ENCODE measurements around the gene AP1S3. TPM values are rescaled to one million over a fixed set of nuclear protein-coding genes. Genes with fewer than 3 reads are reported as not detected.

AP1S3 gene
- total and polyA plus RNA-seq, 7 donors: 0.05 to 0.69 (median 0.10) TPM; not detected in 2

DNA sequence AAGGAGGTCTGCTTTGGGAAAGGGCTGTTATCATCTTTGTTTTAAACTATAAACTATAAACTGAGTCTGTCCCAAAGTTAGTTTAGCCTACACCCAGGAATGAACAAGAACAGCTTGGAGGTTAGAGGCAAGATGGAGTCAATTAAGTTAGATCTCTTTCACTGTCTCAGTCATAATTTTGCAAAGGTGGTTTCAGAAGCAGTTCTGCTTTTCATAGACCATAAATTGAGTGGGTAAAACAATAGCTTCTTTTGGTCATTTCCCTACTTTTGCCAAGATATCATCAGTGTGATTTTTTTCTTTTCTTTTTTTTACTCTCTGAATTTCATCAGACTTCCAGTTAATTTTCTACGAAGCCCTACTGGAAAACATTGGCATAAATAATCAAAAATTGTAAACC lies 117.0 kb downstream of the AP1S3 start:
- no peak for ATAC-seq
- WGBS, 3 donors: 46 to 61% (median 58%) methylated on average over 1 of the region's 1 CpG
- intact Hi-C loops (cut with DNase I): no loop called here

DNA sequence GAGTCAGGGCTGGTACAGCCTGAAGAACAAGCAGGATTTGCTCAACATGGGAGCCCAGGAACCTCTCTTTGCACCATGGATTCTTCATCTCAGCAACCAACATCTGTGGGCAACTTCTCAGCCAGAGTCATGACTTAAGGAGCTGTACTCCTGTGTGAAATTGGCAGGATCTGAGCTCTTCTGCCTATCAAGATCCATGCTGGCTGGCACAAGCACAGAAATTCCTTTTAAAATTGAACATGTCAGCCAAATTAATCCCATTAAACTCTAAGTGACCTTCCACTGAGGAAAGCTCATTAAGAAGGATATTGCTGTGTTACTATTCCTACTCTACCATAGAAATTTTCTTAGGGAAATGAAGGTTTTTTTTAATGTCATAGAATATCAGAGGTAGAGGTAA lies 124.7 kb downstream of the AP1S3 start:
- Histone ChIP-seq H3K27ac (no peak overlapping the region), H3K4me1 (no peaks in the 10 kb centered on the region), H3K27me3 (ENCODE audit: insufficient read depth in 3 of 3, low read length in 2 of 3) (no peaks in the 10 kb centered on the region), H3K4me3 (no peak overlapping the region), H3K36me3 (ENCODE audit: insufficient read depth in 1 of 2, low read depth in 1 of 2) (no peaks in the 10 kb centered on the region), H3K9me3 (no peaks in the 10 kb centered on the region)
- intact Hi-C loops (cut with DNase I): no loop called here
- TF ChIP-seq, protein P1, sequence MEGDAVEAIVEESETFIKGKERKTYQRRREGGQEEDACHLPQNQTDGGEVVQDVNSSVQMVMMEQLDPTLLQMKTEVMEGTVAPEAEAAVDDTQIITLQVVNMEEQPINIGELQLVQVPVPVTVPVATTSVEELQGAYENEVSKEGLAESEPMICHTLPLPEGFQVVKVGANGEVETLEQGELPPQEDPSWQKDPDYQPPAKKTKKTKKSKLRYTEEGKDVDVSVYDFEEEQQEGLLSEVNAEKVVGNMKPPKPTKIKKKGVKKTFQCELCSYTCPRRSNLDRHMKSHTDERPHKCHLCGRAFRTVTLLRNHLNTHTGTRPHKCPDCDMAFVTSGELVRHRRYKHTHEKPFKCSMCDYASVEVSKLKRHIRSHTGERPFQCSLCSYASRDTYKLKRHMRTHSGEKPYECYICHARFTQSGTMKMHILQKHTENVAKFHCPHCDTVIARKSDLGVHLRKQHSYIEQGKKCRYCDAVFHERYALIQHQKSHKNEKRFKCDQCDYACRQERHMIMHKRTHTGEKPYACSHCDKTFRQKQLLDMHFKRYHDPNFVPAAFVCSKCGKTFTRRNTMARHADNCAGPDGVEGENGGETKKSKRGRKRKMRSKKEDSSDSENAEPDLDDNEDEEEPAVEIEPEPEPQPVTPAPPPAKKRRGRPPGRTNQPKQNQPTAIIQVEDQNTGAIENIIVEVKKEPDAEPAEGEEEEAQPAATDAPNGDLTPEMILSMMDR (IDR thresholded peaks at IDR 0.05): no peak
- no peak for ATAC-seq
- no peak for DNase-seq

More for the DNA sequence above, 117.0 kb downstream of the AP1S3 start:
- TF ChIP-seq, protein P1 (IDR thresholded peaks at IDR 0.05): no peak
- Histone ChIP-seq H3K4me3 (no peak overlapping the region), H3K4me1 (no peaks in the 10 kb centered on the region), H3K27ac (no peak overlapping the region), H3K27me3 (ENCODE audit: insufficient read depth in 3 of 3, low read length in 2 of 3) (peaks cover 0 to 2% (median 0%) of the 10 kb centered on the region in 3 donors), H3K9me3 (peaks cover 3% of the 10 kb centered on the region), H3K36me3 (ENCODE audit: insufficient read depth in 1 of 2, low read depth in 1 of 2) (no peaks in the 10 kb centered on the region)
- DNase-seq: no peak

DNA sequence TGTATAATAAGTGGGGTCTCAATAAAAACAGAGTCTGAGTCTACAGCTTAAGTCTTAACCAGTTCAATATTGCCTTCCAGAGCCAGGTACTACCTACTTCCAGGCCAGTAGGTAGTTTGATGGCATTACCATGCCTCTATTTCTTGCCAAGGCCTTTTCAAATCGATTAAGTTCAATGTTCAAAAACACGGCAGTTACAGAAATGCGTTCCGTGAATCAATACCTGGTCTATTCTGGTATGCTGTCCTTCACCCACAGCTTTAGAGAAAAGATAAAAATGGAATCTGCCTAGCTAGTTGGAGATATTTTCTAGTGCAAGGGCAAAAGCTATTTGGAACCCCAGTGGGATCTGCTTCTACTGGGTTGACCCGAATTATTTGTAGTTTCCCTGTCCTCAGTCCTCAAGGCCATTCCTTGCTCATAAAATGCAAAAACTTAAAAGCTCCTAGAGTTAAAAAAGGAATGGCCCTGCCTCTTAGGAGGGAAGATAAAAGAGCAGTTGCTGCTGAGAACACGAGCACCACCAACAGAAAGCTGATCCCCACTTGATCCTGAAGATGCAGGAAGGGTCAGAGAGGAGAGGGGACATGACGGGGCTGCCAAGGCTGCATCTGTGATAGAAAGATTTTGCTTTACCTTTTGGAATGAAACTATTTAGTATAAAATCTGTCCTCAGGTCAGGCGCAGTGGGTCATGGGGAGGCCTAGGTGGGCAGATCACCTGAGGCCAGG lies 125.6 kb downstream of the AP1S3 start:
- ATAC-seq: no peak
- no peak overlapping the region for H3K27ac ChIP-seq
- no peak overlapping the region for H3K4me3 ChIP-seq
- H3K27me3 ChIP-seq (ENCODE audit: insufficient read depth in 3 of 3, low read length in 2 of 3): no peaks in the 10 kb centered on the region
- no peaks in the 10 kb centered on the region for H3K36me3 ChIP-seq (ENCODE audit: insufficient read depth in 1 of 2, low read depth in 1 of 2)
- TF ChIP-seq, protein P1 (IDR thresholded peaks at IDR 0.05): no peak
- intact Hi-C loops (cut with DNase I): no loop called here
- 83 to 87% (median 87%) methylated on average over 8 of the region's 8 CpGs for WGBS, 3 donors
- H3K9me3 ChIP-seq: no peaks in the 10 kb centered on the region
- no peak for DNase-seq
- no peaks in the 10 kb centered on the region for H3K4me1 ChIP-seq

Other genes starting within 250 kb of the AP1S3 start
- under 1 TPM in 1 of 4 donors, not detected in 3; 0.08 TPM for gene SCG2, start 235.2 kb downstream of the AP1S3 start, total RNA-seq
- under 1 TPM in 2 of 3 donors, not detected in 1; 0.05 to 0.12 TPM for gene SCG2, start 235.2 kb downstream of the AP1S3 start, polyA plus RNA-seq
- gene WDFY1, start 107.8 kb upstream of the AP1S3 start, total RNA-seq: 10 to 100 TPM; 11.2 to 21.8 (median 15.2) TPM
- 10 to 100 TPM in 2 of 3 donors, 1 to 10 TPM in 1; 9.7 to 21.8 (median 10.2) TPM for gene WDFY1, start 107.8 kb upstream of the AP1S3 start, polyA plus RNA-seq
- gene MRPL44, start 119.9 kb upstream of the AP1S3 start, total RNA-seq: 10 to 100 TPM; 26.4 to 37.9 (median 28.1) TPM
- 10 to 100 TPM; 26.3 to 48.4 (median 44.0) TPM for gene MRPL44, start 119.9 kb upstream of the AP1S3 start, polyA plus RNA-seq
- gene SERPINE2, start 201.7 kb upstream of the AP1S3 start, total RNA-seq: 10 to 100 TPM in 2 of 4 donors, 1 to 10 TPM in 2; 2.1 to 20.8 (median 8.8) TPM
- 1 to 10 TPM; 2.1 to 2.7 (median 2.4) TPM for gene SERPINE2, start 201.7 kb upstream of the AP1S3 start, polyA plus RNA-seq

Measured in psoas muscle (tissue), 8 donors.